GM20431 (cell line): ENCODE data around the gene ST3GAL3.
"Not testable (repeated sequence)": the region's sequence is repeated elsewhere in the genome, so short reads cannot be mapped to it uniquely, and the experiment has no call there.

Experiments used
- in situ Hi-C: fragments of 300-500 bp; cut with MseI, MboI; formaldehyde crosslinking; loops from one replicate; pipeline ENCODE4 v1.15.0; 2020; ENCODE audit warnings: low sequenced_read_pairs; ENCODE audit not compliant: unreplicated experiment

The ST3GAL3 gene

DNA sequence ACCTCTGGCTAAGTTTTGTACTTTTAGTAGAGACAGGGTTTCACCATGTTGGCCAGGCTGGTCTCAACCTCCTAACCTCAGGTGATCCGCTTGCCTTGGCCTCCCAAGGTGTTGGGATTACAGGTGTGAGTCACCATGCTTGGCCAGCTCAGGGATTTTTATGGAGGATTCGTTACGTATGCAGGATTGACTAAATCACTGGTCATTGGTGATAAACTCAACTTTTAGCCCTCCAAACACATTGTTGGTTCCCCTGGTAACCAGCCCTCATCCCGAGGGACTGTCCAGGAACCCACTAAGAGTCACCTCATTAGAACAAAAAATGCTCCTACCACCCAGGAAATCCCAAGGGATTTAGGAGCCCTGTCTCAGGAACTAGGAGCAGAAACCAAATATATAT, 40.4 kb downstream of the ST3GAL3 start:
- in situ Hi-C loops: no loop called here

DNA sequence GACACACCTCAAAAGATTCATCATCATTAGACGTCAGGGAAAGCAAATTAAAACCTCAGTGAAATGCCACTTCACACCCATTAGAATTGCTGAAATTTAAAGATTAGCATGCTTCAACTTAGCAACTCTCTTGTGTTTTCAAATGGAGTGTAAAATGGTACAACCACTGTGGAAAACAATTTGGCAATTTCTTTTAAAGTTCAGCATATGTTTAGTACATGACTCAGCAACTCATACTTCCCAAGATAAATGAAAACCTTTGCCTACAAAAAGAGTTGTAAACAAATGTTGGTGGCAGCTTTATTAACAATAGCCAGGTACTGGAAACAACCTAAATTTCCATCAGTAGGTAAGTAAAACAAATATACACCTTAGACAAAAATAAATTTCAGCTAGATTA, 42.7 kb downstream of the ST3GAL3 start:
- in situ Hi-C loops: no loop called here

DNA sequence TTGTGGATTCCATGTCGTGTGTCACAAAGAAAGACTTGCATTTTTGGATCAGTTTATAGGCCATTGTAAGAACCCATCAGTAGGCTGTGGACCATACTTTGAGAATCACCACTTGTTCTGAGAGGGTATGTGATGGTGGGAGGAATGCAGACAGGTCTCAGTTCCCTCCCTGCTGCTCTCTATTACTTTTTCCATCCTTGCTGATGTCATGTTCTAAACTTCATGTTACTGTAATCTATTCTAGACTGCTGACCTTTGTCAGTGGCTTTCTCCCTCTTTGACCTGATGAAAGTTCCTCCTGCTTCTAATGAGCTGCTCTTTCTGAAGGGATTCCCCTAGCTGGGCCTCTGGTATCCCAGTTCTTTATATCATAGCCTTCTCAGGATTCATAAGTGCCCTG, 46.1 kb downstream of the ST3GAL3 start:
- in situ Hi-C loops: no loop called here

DNA sequence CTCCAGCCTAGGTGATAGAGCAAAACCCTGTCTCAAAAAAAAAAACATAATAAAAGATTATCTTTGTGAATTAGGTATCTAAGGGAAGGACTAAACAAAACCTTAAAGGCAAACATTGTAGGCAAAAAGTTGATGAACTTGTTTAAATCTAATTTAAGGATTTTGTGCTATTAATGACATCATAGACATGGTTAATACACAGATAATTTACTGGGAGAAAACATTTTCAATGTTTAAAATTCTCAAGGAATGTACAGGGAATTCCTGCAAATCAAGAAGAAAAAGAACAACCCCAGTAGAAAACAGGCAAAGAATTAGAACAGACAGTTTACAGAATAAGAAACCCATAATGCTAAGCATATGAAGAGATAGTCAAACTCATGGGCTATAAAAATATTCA, 47.6 kb downstream of the ST3GAL3 start:
- in situ Hi-C loops: no loop called here

DNA sequence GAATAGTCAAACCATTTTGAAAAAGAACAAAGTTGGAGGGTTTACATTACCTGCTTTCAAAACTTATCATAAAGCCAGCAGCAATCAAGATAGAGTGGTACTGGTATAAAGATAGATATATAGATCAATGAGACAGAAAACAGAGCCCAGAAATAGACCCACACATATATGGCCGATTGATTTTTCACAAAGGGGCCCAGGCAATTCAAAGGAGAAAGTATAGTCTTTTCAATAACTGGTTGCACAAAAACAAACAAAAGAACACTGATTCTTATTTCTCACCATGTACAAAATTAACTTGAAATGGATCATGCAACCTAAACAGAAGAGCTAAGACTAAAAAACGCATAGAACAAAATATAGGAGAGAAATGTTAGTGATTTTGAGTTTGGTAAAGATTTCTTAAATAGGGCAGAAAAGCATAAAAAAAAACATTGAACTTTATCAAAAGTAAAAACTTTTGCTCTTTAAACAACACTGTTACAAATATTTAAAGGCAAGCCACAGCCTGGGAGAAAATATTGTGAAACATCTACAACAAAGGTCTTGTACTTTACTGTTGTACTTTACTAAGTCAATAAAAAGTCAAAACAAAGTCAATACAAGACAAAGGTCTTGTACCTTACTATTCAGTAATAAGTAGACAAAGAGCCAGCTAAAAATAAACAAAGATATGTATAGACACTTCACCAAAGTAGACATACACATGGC, 50.2 kb downstream of the ST3GAL3 start:
- in situ Hi-C loops: no loop called here

DNA sequence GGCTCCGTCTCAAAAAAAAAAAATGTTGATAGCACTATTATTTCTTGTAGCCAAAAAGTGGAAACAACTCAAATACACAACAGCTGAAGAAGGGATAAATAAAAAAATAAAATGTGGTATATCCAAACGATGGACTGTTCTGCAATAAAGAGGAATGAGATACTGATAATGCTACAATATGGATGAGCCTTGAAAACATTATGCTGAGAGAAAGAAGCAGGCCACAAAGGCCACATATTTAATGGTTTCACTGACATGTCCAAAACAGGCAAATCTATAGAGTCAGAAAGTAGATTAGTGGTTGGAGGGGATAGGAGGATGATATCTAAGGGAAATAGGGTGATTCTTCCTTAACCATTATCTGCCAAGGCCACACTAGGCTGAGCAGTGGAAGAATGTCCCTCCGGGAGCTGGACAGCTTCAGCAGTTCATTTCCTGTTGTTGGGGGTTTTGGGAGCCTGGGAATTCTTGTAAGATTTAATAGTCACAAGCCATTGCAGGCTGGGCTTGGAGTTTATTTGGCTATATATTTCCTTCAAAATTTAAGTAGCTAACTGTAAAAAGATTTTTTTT, 53.5 kb downstream of the ST3GAL3 start:
- in situ Hi-C loops: loop anchor here (5.0 kb wide), 1 partner anchor 171 kb away; the partner anchor contains the start of gene ARTN

DNA sequence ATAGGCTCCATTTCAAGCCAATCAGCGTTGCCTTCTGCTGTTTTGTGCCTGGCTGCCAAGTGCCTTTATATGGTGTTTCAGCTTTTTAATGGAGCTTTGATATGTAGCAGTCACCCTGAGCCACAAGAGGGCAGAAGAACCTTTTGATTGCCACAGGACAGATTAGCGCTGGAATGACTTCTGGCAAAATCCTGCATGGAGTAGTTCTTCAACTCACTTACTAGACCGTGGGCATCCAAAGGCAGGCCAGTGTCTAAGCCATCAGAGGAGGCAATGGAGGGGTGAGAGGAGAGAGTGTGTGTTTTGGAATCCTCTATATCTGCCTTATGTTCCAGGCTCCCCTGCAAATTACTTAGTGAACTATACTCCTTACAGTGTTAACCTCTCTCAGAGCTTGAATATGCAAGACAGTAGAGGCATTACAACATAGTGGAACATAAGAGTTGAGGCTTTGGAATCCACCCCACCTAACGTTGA, 56.2 kb downstream of the ST3GAL3 start:
- in situ Hi-C loops: loop anchor here (5.0 kb wide), 1 partner anchor 169 kb away; the partner anchor contains the start of gene ARTN

DNA sequence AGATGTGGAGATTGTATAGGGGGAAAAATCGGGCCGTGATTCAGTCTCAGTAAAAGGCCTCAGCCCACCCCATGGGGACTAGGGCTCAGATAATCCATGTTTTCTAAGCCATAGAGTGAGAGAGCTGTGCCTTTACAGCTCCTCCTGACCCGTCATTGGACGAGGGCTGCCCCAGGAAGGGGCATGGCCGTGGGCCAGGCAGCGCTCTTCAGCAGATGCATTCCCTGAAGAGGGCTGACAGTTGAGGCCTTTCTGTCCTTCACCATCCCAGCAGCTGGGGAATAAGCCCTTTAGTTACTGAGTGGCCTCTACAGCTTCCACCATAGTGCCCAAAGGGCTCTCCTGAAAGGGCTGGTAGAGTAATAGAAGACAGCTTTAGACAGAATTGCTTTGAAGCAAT, 57.2 kb downstream of the ST3GAL3 start:
- in situ Hi-C loops: loop anchor here (5.0 kb wide), 1 partner anchor 168 kb away; the partner anchor contains the start of gene ARTN

DNA sequence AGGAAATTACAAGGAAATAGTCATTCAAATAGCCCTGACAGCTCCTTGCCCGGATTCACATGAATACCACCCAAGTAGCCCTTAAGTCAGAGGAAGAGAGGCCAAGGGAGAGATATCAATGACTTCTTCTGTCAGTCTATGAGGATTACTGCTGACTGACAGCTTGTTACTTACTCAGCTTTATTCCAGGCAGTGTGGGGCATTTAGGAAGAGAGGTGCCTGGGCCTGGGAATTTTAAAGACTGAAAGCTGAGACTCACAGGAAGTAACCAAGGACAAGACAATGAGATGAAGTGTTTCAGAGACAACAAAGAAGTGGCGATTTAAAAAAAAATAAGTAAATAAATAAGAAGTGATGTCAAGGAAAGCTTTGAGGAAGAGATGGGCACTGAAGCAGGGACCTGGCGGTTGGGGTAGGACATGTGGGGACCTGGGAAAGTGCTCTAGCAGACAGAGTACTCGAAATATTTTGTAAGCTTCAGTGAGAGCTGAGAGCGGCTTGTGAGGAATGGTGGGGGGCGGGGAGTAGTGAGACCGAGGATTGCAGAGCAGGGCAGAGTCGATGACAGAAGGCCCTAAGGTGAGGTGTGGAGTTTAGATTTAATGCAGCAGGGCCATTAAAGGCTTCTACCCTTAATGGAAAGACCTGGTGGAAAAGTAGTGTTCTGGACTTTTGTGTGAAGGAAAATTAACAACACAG, 58.9 kb downstream of the ST3GAL3 start:
- in situ Hi-C loops: no loop called here

DNA sequence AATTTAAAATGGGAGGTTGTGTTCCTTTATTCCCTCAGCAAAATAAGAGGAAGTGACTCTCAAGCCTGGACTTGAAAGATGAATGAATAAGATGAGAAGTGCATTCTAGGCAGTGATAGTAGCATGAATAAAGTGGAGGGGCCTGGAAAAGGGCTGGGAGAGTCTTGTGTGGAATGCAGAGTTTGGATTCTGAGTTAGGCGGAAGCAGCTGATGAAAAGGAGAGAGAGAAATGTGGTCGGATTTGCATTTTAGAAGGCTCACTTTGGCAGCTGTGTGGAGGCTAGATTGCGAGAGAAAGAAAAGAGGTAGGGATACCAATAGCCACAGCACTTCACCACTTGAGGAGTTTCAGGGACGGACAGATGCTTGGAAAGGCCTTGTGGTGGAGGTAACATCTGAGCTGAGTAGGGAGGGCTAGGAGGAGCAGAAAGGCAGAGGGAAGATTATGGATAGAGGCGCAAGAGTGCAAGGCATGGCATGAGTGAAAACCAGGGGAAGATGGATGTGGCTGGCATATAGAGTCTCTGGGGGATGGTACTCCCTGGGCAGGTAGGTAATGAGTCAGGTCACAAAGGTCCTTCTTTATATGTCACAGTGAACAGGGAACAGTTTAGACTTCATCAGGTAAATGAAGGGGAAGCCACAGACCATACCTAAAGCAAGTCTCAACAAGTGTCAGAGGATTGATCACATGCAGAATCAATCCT, 59.6 kb downstream of the ST3GAL3 start:
- in situ Hi-C loops: no loop called here

DNA sequence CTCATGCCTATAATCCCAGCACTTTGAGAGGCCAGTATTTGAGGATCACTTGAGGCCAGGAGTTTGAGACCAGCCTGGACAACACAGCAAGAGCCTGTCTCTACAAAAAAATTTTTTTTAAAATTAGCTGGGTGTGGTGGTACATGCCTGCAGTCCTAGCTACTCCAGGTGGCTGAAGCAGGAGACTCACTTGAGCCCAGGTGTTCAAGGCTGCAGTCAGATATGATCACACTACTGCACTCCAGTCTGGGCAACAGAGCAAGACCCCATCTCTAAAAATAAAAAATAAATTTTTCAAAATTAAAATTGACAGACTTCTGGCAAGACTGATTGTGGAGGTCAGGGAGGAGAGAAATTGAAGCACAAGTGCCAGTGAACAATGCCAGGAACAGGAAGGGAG, 60.8 kb downstream of the ST3GAL3 start:
- in situ Hi-C loops: no loop called here

DNA sequence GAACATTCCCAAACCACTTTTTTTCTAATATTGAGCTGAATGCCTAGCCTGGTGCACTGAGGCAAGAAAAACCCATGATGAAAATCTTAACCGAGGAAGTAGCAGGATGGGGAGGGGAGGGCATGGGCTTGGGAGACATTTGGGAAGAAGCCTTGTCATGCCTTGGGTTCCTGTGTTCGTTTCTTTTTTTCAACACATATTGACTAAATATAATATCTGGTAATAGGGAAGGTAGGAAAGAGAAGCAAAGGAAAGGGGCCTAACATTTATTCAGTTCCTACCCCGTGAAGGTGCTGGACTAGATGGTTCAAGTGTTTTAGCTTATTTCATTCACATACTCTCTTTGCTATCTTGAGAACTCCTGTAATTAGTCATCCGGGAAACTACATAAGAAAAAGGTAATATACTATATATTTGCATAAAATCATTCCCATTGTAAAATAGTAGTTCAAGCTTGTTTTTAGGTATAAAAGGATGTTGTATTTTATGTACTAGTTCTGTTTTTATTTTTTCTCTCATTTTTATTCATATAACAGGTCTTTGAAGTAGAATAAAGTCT, 62.1 kb downstream of the ST3GAL3 start:
- in situ Hi-C loops: no loop called here

DNA sequence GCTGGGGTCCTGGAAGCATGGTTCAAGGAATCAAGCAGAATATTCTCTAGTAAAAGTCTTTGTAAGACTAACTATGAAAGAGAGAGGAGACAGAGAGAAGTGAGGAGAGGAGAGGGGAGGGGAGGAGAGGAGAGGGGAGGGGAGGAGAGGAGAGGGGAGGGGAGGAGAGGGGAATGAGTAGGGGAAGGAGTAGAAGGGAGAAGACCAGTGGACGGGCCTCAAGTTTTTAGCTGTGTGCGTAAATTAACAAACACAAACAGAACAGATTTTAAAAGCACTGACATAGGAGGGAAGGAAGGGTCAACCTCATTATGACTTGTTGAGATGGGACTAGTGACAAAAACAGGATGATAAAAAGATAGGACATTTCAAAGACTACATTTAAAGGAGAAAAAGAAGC, 62.8 kb downstream of the ST3GAL3 start:
- in situ Hi-C loops: no loop called here

DNA sequence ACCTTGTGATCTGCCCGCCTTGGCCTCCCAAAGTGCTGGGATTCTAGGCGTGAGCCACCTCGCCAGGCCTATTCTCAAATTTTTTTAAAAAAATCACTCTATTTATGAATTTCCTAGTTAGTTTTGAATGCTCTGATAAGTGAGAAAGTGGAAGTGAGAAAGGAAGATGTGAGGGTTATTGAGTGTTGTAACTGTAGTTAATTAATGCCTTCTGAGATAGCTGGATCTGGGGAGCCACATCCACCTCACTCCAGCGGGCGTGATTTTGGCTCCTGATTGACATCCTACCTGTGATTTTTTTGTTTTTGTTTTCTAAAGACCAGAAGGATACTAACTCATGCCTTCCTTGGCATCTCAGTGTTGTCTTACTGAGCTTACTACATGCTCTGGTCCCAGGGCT, 65.6 kb downstream of the ST3GAL3 start:
- in situ Hi-C loops: no loop called here

DNA sequence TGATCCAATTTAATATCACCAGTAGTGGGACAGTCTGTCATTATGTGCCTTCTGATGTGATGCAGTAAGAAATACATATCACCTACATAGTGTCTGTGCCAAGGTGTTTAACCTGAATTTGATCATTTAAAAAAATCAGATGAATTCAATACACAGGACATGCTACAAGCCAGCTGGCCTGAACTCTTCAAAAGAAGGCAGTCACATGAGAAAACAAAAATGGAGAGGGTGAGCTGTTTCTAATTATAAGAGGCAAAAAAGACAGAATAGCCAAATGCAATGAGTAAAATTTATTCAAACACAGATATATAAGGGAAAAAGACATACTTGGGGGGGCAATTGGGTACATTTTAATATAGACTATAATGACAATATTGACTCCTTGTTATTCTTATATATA, 66.5 kb downstream of the ST3GAL3 start:
- in situ Hi-C loops: no loop called here

DNA sequence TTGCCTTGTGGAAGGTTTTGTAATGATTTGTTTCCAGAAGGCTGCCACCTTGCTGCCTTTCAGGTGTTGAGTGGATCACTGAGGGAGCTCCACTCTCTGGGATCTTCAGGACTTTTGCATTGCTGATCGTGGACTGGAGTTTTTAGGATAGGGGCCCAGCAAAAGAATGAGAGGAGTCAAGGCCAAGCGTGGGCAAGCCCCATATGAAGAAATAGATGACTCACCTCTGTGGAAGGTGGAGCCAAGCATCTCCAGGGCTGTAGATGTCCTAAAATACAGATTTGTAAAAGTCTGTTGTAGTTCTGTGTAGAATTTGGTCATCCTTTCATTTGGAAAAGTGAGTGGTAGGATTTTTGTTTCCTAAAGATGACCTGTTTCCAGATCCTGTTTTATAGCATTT, 67.0 kb downstream of the ST3GAL3 start:
- in situ Hi-C loops: no loop called here

DNA sequence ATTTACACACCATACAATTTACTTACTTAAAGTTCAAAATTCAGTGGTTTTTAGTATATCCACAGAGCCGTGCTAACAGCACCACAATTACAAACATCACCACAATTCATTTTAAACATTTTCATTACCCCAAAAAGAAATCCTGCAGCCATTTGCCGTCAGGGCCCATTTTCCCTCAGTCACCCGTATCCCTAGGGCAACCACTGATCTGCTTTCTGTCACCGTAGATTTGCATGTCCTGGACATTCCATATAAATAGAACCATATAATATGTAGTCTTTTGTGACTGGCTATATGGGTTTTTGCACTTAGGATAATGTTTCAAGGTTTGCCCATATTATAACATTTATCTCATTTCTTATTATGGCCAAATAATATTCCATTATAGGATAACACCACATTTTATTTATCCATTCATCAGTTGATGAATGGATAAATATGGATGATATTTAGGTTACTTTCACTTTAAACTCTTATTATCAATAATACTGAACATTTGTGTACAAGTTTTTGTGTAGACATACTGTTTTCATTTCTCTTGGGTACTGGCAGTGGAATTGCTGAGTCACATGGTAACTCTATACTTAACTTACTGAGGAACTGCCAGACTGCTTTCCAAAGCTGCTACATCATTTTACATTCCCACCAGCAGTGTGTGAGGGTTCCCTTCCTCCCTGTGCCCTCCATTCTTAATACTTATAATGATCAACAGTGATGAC, 68.9 kb downstream of the ST3GAL3 start:
- in situ Hi-C loops: no loop called here

DNA sequence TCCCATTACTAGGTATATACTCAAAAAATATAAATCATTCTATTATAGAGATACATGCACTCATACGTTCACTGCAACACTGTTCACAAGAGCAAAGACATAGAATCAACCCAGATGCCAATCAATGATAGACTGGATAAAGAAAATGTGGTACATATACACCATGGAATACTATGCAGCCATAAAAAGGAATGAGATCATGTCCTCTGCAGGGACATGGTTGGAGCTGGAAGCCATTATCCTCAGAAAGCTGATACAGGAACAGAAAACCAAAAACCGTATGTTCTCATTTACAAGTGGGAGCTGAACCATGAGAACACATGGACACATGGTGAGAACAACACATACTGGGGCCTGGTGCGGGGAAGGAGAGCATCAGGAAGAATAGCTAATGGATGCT, 70.6 kb downstream of the ST3GAL3 start:
- in situ Hi-C loops: not testable (repeated sequence)

DNA sequence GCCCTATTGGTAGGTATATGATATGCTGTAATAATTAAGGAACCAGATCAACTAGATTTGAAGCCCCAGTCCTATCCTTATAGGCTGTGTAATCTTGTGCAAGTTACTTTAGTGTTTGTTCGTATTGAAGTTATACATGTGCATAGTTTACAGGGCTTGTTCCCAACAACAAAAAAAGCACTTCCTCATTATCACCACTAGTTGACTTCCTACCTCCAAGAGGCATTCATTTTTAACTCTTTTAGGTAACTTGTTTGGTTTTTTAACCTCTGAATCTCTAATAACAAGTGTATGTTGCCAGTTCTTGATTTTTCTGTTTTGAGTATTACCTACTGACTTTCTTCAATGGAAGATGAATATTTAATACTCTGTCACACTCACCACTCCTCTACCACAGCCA, 71.9 kb downstream of the ST3GAL3 start:
- in situ Hi-C loops: no loop called here
